ENCODE results near the gene FAR2. TPM values are rescaled to one million over a fixed set of nuclear protein-coding genes. Genes with fewer than 3 reads are reported as not detected.

Gene FAR2
- total RNA-seq, 1 experiment from 2014 or later: 22.1 TPM

DNA sequence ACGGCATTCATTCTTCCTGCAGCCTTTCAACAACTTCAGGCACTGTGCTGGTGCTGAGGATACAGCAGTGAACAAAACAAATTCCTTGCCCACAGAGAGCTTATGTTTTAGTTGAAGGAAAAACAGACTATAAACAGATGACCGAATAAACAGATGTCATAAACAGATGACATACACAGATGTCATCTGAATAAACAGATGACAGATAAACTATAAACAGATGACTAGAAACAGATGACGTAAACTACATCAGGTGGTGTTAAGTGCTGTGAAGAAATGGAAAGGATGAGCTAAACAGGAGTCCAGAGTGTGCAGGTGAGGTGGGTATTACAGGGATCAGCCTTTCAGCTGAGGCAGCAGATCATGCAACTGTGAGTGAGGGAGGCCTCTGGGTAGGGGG, 80.9 kb downstream of the FAR2 start:
- H3K4me1 Mint-ChIP-seq: peaks cover 17 to 24% of the 10 kb centered on the region in 2 experiments
- Histone ChIP-seq H4K91ac (ENCODE audit: insufficient read length, low read depth, low read length) (no peak overlapping the region), H2BK20ac (ENCODE audit: low read depth, low read length, poor library complexity, severe bottlenecking) (no peak overlapping the region), H2BK12ac (ENCODE audit: insufficient read length, low read depth, low read length) (no peak overlapping the region), H3K23me2 (ENCODE audit: insufficient read length, low read depth, low read length, poor library complexity, severe bottlenecking) (no peaks in the 10 kb centered on the region), H2BK120ac (ENCODE audit: low read depth, low read length, poor library complexity, severe bottlenecking) (no peak overlapping the region), H3K79me2 (ENCODE audit: insufficient read depth, low read length) (no peaks in the 10 kb centered on the region), H4K8ac (replicated peaks; ENCODE audit: insufficient read length, low read depth, low read length) (no peak overlapping the region), H2BK15ac (ENCODE audit: low read depth, low read length) (no peak overlapping the region), H3K18ac (ENCODE audit: insufficient read length, low read depth, low read length) (no peak overlapping the region), H3K27me3 (ENCODE audit: insufficient read depth, low read length) (no peaks in the 10 kb centered on the region), H2AK5ac (ENCODE audit: insufficient read length, low read length) (no peak overlapping the region), H3K4ac (ENCODE audit: low read depth, low read length) (no peak overlapping the region), H3K4me2 (ENCODE audit: insufficient read depth, insufficient read length, low read length) (no peak overlapping the region), H3T11ph (ENCODE audit: low read length) (no peak overlapping the region), H3K4me1 (ENCODE audit: insufficient read depth, low read length) (peaks cover 3% of the 10 kb centered on the region; the same call in 1 of the 2 replicates), H3K23ac (ENCODE audit: insufficient read length, low read depth, low read length) (no peak overlapping the region), H3K56ac (ENCODE audit: insufficient read length, low read depth, low read length) (no peak overlapping the region), H3K9me3 (ENCODE audit: control insufficient read depth, low read depth, low read length) (no peaks in the 10 kb centered on the region), H3K27ac (ENCODE audit: insufficient read length, low read depth, low read length) (no peak overlapping the region), H3K79me1 (ENCODE audit: insufficient read depth, low read depth, low read length, poor library complexity, severe bottlenecking) (no peaks in the 10 kb centered on the region), H3K14ac (ENCODE audit: insufficient read depth, low read length) (no peak overlapping the region), H4K20me1 (ENCODE audit: control insufficient read depth, insufficient read depth, insufficient read length) (no peaks in the 10 kb centered on the region), H4K5ac (ENCODE audit: insufficient read length, low read depth, low read length) (no peak overlapping the region), H2BK5ac (ENCODE audit: insufficient read length, low read length) (no peak overlapping the region), H3K9ac (ENCODE audit: extremely low read depth, insufficient read length, low read length) (no peak overlapping the region), H2AFZ (ENCODE audit: low read length) (no peak overlapping the region)
- no peaks in the 10 kb centered on the region for H3K36me3 Mint-ChIP-seq (ENCODE audit: insufficient read depth in 1 of 3, low read depth in 3 of 3)
- WGBS (ENCODE audit: extremely low coverage, insufficient read length, low lambda C conversion rate): no CpG with 5 or more reads among the region's 3 CpGs
- no peaks in the 10 kb centered on the region for H3K9me3 Mint-ChIP-seq
- TF ChIP-seq, protein P1, sequence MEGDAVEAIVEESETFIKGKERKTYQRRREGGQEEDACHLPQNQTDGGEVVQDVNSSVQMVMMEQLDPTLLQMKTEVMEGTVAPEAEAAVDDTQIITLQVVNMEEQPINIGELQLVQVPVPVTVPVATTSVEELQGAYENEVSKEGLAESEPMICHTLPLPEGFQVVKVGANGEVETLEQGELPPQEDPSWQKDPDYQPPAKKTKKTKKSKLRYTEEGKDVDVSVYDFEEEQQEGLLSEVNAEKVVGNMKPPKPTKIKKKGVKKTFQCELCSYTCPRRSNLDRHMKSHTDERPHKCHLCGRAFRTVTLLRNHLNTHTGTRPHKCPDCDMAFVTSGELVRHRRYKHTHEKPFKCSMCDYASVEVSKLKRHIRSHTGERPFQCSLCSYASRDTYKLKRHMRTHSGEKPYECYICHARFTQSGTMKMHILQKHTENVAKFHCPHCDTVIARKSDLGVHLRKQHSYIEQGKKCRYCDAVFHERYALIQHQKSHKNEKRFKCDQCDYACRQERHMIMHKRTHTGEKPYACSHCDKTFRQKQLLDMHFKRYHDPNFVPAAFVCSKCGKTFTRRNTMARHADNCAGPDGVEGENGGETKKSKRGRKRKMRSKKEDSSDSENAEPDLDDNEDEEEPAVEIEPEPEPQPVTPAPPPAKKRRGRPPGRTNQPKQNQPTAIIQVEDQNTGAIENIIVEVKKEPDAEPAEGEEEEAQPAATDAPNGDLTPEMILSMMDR (conservative IDR thresholded peaks at IDR 0.05): no peak
- no peak for DNase-seq
- no peak overlapping the region for H3K4me3 Mint-ChIP-seq
- no peaks in the 10 kb centered on the region for H3K27me3 Mint-ChIP-seq (ENCODE audit: low read depth)
- no peak overlapping the region for H3K27ac Mint-ChIP-seq
